Left hindlimb (tissue), 1 donor: Measurements from ENCODE around the gene LRRC26.
"Not testable (repeated sequence)": the region's sequence is repeated elsewhere in the genome, so short reads cannot be mapped to it uniquely, and the experiment has no call there.

Experiments used
- DNase-seq: peaks from one replicate; pipeline ENCODE4 v3.0.0-alpha.2; 2018

The LRRC26 gene

DNA sequence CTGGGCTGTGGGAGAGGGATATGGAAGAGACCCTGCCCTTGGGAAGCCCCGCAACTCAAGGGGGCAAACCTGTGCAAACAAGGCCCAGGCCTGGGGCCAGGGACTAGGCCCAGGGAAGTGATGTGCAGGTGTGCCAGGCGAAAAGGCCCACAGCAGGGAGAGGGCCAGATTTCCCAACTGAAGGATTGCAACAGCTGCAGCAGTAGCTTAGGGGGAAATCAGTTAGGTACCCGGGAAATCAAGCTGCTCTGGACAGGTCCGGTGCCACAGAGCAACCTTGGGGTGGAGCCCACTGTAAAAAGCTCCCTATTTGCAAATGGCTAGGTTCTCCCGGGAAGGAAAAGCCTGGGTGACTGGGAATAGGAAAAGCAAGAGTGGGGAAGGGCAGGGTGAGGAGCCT, 20.5 kb downstream of the LRRC26 start:
- no peak for DNase-seq

DNA sequence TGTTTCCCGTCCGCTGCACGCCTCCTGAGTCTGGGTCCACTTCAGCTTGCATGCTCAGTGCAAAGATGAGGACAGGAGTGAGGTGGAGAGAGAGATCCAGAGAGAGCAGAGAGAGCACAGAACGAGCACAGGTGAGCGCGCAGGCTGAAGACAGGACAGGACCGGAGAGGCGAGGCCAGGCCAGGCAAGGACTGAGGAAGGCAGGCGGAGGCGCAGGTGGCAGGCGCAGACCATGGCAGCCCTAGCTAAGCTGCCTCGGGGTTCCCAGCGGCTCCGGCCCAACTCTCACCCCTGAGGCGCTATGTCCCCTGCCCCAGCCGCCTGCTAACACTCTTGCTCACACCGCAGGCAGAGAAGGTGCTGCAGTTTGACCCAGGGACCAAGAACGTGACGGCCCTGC, 21.2 kb downstream of the LRRC26 start:
- DNase-seq: peak; percentile 12

DNA sequence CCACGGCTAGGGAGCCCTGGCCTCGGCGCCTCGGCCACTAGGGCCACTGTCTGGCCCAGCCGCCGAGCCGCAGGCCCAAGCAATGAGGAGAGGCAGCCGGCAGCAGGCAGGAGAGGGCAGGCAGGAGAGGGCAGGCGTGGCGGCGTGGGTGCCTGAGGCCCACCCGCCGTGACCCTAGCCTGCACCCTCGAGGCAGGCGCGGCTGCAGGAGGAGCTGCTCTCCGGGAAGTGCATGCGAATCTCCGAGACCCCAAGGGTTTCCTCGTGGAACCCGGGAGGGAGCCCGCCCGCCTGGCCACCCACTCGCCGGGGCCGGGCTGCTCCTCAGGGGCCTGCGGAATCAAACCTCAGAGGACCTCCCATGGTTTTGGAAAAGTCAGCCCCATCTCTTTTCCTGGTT, 21.6 kb downstream of the LRRC26 start:
- DNase-seq: no peak

DNA sequence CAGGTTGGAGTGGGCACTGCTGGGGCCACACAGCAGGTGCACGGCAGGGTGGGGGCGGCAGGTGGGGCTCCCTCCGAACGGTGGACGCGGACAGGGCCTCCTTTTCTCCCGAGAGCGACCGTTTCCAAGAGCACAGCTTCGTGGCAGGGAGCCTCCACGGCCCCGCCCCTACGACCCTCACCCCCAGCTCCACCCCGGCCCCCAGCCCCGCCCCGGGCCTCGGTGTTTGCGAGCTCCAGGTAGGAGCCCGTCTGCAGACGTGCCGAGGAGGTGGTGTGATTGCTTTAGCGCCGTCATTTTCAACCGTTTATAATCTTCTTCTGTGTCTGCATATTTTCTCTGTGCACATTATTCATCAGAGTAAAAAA, 22.1 kb downstream of the LRRC26 start:
- peak; percentile 12 for DNase-seq

DNA sequence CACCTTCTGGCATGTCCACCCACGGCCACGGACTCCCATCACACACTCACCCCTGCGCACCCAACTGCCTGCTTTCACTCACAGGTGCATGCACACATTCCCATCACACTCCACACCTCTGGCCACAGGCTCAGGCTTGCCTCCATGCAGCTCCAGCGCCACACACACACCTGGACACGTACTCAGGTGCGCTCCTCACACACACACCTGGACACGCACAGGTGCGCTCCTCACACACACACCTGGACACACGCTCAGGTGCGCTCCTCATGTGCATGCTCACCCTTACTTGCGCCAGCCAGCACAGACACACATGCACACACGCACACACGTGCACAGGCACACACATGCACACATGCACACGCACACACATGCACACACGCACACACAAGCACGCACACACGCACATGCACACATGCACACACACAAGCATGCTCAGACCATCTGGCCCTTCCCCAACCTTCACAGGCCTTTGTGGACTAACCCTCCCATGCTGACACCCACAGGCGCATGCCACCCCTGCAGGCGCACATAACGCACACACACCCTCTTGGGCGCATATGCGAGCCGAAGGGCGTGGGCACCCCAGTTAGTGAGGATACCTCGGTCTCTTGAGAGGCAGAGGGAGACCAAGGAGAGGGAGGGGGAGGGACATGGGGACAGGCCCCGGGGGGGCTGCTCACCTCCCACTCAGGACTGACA, 22.6 kb downstream of the LRRC26 start:
- DNase-seq: peak; percentile 25

DNA sequence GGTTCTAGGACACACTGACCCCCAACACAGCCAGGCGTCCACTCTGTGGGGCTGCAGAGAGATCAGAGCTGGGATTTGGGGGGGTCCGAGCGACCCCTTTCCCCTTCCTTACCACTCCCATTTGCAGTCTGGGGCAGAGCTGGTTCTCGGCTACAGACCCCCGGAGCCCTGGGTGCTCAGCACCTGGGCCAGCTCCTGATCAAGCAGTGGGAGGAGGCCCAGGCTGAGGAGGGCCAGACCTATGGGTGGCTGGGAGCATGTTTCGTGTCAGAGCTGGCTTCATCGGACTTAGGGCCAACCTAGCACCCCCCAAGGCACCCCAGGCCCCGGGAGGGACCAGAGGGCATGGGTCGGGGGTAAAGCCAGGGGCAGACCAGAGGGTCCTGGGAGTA, 23.3 kb downstream of the LRRC26 start:
- DNase-seq: peak; percentile 12

DNA sequence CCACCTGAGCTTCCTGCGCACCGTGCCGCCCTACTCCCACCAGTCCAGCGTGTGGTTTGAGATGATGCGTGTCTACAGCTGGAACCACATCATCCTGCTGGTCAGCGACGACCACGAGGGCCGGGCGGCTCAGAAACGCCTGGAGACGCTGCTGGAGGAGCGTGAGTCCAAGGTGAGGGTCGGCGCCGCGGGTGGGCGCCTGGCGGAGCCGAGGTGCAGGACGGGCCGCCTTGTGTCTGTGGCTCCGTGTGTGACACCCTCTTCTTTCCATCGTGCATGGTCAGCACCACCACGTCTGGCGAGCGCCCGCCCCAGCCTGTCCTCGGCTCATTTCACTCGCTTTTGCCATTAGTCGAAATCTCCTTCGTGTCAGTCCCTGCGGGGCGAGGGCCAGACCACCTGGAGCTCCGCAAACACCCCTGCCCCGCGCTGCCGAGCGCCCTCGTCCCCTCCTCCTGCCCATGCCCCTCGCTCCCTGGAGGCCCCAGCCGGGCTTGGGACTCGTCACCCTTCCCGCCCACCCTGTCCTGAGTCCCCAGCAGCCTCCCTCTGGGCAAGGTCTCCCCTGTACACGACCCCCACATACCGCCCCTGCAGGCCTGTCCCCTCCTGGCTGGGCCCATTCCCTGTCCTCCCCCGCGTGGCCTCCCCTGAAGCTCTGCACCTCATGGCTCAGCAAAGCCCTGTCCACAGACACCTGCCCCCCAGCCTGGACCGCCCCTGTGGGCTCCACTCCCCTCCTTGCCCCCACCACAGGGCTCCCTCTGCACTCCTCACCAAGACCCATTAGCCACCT, 23.9 kb downstream of the LRRC26 start:
- DNase-seq: peak; percentile 10

DNA sequence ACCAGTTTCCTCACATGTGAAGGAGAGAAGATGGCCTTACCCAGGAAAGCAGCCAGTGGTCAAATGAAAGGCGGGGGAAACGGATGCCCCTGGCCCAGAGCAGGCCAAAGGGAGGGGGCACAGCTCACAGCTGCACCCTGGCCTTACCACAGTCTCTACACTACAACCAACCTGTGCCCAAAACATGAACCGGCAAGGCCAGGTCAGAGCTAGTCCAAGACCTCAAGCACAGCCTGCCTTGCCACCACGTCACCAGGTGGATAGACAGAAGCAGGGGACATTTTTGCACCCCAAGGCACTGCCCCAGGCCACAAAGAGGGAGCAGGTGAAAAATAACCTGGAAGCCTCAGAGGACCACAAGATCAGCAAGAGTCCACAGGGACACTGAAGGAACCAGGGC, 26.4 kb downstream of the LRRC26 start:
- DNase-seq: no peak

DNA sequence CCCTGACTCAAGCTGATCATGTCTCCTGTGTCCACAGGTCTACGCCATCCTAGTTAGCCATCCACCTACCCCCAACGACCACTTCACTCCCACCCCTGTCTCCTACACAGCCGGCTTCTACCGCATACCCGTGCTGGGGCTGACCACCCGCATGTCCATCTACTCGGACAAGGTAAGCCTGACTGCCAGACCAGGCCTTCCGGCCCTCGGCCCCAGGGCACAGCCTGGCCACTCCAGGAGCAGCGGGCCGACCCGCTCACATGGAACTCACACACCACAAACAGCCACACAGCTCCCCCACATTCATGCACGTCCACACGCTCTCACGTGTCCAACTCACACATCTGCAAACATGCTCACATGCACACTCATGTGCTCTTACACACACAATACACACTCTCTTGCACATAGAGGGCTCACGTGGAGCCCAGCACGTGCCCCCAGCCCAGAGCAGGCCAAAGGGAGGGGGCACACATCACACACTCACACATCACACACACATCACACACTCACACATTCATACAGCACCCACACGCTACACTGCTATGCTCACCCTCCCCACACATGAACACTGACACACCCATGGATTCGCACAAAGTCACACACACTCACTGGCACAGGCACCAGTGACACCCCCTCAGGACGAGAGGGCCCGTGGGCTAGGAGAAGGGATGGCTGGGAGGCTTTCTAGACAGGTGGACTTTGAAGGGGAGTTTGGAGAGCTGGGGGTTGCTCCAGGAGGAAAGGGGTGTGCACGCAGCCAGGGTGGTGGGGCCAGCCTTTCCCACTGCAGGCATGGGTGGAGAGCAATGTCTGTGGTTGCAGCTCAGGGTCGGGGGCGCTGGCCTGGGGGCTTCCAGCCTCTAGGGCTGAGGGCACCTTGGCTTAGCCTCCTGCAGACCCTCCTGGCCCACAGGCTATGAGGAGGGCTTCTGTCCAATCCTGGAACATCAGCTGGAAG, 27.6 kb downstream of the LRRC26 start:
- DNase-seq: peak; percentile 12

DNA sequence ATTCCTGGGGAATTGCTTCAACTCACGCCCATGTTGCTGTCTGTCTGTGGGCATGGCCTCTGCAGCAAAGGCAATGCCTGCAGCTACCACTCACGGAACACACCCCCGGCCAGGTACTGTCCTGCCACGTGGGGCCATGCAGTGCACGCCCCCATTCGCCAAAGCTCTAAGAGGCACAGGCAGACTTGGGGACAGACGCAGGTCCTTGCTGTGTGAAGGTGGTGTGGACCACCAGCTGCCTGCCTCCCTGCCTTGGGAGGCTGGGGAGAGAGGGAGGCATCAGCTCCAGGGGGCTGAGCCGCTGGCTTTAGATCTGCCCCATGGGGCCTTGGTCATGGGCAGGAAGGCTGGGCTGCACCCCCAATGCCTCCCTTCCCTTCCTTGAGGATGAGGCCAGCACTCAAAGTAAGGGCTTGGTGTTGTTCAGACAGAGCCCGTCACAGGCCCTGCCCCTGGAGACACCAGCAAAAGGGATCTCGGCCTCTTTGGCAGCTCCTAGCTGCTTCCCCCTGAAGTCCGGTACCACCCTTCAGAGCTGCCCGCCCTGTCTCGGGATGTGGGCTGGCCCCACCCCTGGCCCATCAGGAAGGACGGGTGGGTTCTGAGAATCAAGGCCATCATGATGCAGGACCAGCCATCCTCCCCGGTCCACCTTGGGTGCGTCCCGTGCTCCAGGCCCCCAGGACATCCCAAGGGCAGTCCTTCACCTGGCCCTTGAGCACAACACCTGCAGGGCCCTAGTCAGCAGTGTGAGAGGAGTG, 28.6 kb downstream of the LRRC26 start:
- DNase-seq: peak; percentile 23

DNA sequence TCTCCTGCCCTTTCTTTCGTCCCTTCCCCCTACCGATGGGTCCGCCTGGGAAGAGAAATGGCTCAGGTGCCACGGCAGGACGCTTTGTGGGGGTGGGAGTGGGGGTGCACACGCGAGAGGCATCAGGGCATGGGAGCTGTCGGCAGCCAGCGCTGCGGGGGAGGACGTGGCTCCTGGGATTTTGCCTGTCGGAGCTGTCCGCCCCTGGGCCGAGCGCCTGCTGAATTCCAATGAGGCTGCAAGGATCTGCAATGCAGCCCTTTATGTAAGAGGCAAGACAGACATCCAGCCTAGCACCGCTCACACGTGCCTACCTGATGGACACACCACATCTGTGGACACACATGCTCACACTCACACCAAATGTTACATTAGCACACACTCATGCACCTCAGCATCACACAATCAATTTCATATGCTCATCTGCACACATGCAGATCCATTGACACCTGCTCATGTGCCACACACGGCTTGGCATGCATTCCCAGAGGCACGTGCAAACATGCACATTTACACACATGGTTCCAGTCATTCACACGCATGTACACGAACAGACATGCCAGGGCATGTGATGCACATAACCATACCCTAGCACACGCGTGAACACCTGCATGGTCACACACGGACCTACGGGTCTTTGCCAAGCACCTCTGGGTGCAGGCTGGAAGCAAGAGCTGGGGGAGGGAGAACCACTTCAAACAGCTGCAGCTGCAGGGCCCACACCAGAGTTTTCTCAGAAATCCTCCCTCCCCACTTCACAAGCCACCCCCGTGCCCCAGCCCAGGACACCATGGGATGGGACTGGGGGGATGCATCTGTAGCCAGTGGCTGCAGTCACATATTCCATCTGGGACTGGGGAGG, 29.5 kb downstream of the LRRC26 start:
- DNase-seq: peak; percentile 15

DNA sequence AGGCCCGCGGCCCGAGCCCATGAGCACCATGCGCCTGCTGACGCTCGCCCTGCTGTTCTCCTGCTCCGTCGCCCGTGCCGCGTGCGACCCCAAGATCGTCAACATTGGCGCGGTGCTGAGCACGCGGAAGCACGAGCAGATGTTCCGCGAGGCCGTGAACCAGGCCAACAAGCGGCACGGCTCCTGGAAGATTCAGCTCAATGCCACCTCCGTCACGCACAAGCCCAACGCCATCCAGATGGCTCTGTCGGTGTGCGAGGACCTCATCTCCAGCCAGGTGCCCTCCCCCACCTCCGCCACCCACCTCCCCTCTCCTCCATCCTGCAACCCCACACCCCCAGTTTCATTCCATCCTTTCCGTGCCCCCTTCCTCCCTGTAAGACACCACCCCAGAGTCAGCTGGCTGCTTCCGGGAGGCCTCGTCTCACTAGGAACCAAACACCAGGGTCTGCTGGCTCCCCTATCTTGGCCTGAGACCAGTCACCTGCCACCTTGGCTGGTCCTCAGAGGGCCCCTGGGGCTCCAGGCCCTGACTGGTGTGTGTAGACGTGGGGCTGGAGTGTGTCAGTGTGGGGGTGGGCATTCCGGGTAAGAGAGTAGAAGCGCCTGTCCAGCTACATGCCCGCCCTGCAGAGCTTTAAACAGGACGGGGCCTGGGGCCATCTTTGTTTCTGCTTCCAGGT, 30.2 kb downstream of the LRRC26 start:
- peak; percentile 18 for DNase-seq

DNA sequence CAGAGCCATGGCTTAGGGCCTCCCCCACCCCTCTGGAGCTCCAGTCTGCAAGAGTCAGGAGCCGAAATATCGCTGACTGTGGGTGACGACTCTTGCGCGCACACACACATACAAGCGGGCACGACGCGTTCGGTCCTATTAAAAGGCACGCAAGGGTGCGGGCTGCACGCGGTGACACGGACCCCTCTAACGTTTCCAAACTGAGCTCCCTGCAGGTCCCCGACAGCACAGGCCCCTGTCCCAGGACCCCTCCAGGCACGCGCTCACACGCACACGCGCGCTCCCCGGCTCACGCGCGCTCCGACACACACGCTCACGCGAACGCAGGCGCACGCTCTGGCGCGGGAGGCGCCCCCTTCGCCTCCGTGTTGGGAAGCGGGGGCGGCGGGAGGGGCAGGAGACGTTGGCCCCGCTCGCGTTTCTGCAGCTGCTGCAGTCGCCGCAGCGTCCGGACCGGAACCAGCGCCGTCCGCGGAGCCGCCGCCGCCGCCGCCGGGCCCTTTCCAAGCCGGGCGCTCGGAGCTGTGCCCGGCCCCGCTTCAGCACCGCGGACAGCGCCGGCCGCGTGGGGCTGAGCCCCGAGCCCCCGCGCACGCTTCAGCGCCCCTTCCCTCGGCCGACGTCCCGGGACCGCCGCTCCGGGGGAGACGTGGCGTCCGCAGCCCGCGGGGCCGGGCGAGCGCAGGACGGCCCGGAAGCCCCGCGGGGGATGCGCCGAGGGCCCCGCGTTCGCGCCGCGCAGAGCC, 31.0 kb downstream of the LRRC26 start, which contains the start of gene GRIN1:
GRIN1 (plus strand) TSS at position 433 of the 746 bp plus-strand sequence. CDS start 333 bp downstream, outside the sequence.
- peak; percentile 48 for DNase-seq

DNA sequence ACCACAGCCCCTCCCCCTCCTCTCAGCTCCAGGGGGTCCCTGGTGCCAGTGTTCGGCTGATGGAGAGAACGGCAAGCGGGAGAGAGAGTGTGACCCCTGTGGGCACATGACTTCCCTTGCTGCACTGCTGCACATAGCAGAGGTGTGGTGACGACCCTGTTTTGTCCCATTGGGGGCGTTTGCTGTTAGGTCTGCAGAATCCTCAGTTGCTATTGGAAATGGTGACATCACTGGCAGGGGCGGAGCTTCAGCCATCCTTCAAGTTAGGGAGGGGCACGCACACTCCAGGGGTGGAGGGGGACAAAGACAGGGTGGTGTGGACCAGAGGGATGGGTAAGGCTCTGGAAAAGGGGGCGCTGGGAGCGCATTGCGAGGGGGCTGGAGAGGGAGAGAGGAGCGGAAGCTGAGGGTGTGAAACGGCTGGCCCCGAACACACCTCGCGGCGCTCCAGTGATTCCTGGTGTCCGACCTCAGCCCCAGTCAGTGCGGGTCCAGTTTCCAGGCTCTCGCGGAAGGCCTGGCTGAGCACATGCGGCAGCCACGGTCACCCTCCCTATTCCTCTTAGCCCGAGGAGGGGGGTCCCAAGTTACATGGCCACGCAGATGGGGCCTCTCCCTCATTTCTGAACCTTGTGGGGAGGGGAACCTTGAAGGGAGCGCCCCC, 31.7 kb downstream of the LRRC26 start:
- peak; percentile 20 for DNase-seq

DNA sequence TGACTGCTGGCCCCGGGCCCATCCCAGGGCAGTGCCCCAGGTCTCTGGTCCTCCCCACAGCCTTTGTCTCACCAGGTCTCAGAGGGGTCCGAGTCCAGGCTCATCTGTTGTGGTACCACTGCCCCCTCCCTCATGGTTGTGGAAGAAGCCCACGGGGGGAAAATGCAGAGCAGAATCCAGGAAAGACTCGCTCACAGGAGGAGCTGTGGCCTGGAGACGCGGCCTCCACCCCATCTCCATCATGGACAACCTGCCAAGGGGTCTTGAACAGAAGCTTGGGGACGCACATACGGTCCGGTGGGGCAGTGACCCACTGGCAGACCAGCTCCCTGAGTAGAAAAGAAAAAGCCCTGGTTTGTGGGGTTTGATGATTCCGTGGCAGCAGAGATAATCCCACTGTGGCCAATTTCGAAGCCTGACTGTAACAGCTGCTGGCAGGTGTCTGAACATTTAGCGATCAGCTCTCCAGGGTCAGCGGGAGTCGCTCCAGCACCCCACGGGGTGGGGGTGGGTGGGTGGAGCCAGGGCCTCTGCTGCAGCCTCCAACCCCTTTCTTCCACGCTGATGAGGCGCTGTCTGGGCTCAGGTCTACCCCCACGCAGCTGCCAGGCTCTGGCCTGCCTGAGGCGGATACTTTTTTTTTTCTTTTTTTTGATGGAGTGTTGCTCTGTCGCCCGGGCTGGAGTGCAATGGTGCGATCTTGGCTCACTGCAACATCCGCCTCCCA, 32.8 kb downstream of the LRRC26 start:
- DNase-seq: peak; percentile 20

DNA sequence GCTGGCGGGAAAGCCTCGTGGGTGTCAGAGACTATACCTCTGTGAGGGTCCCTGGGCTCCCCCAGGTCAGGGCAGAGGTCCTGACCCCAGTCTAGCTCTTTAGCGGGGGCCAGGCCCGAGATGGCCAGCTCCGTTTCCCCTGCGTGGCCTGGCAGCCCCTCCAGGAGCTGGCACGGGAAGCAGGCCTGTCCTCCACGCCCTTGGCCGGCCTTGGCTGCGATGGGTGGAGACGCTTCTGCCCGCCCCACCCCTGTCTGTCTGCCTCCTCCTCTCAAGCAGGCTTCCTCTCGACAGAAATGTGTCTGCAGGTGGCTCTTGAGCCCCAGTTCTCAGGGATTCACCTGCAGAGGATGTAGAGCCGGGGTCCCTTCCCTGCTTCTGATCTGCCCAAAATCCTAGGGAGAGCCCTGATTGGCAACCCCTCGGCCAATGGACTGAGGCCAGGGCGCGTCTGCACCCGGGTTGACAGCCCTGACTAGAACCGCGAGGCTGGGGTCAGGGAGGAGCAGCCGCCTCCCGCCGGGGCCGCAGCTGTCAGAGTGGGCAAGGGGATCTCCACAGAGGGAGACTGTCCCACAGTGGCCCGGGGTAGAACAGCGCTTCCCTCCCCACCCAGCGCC, 33.5 kb downstream of the LRRC26 start:
- peak; percentile 17 for DNase-seq

DNA sequence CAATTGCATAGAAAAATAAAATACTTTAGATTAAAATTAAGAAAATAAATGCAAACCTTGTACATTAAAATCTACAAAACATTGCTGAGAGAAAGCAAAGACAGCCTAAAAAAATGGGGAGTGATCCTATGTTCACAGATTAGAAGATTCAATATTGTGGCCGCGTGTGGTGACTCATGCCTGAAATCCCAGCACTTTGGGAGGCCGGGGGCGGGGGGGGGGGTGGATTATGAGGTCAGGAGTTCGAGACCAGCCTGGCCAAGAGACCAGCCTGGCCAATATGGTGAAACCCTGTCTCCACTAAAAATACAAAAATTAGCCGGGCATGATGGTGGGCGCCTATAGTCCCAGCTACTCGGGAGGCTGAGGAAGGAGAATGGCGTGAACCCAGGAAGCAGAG, 34.7 kb downstream of the LRRC26 start:
- not testable (repeated sequence) for DNase-seq

DNA sequence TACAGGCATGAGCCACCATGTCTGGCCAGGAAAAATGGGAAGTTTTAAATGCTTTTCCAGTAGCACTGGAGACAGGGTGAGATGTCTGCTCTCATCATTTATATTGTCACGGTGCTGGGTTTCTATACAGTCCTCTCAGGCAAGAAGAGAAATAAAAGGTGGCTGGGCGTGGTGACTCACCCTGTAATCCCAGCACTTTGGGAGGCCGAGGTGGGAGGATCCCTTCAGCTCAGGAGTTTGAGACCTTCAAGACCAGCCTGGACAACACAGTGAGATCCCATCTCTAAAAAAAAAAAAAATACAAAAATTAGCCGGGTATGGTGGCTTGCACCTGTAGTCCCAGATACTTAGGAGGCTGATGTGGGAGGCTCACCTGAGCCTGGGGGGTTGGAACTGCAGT, 35.7 kb downstream of the LRRC26 start:
- no peak for DNase-seq
